ENCODE measurements around the gene POU2F3. TPM values are rescaled to one million over a fixed set of nuclear protein-coding genes. Genes with fewer than 3 reads are reported as not detected.

The POU2F3 gene
- total RNA-seq, 1 experiment from 2014 or later = not detected

DNA sequence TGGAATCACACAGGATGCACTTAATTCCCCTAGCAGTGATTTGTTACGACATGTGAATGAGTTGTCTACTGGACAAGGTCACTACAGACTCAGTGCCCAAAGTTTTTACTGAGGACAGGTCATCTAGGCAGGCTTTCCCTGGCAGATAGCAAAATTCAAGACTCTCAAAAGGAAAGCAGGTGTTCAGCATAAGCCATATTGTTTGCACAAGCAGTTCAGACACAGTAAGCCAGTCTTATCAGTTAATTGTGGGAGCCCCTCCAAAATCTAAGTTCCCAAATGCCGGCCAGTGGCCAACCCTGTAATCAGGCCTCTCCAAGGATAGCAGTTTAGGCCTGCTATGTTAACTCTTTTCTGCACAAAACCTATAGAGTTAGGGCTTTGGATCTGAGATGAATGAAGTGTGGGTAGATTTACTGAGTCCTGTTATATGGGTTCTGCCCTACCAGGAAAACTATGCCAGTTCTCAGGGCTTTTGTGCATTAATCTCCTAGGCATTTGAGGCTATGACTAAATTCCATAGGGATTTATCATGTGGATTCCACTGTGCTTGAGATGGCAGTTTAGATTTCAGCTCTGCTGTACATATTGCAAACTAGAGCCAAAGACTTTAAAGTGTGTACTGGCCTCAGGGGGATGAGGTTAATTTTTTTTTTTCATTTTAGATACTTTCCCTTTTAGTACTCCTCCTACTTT lies 91.5 kb downstream of the POU2F3 start:
- Histone ChIP-seq H3K4me3 (ENCODE audit: low read depth in 2 of 2, low read length in 2 of 2) (no peak overlapping the region), H3K36me3 (ENCODE audit: control insufficient read depth, insufficient read depth, low read length) (peaks cover 17% of the 10 kb centered on the region), H3K9me3 (ENCODE audit: control insufficient read depth, insufficient read depth, low read depth, low read length) (no peaks in the 10 kb centered on the region), H3K27me3 (ENCODE audit: control insufficient read depth, insufficient read depth, low read length) (no peaks in the 10 kb centered on the region), H3K4me1 (ENCODE audit: control insufficient read depth, insufficient read depth, low read length) (peaks cover 77% of the 10 kb centered on the region), H3K27ac (ENCODE audit: low read length) (peak overlapping the region; percentile 98)
- intact Hi-C loops (cut with micrococcal nuclease; ENCODE audit: unreplicated experiment) (no loop called here), in situ Hi-C loops (cut with HindIII; ENCODE audit: low pct_unique_long_range_greater_than_20kb, low sequenced_read_pairs) (no loop called here)
- ChIA-PET POLR2A (interaction anchor here (1.1 kb wide), 1 partner anchor 100 kb away, joined by 4 read pairs; no protein-coding TSS in a partner anchor), CTCF (no interaction called here)
- peak; percentile 85 for TF ChIP-seq POLR2AphosphoS5 (IDR thresholded peaks at IDR 0.05; ENCODE audit: low read depth, low read length)
- TF ChIP-seq, protein P1, sequence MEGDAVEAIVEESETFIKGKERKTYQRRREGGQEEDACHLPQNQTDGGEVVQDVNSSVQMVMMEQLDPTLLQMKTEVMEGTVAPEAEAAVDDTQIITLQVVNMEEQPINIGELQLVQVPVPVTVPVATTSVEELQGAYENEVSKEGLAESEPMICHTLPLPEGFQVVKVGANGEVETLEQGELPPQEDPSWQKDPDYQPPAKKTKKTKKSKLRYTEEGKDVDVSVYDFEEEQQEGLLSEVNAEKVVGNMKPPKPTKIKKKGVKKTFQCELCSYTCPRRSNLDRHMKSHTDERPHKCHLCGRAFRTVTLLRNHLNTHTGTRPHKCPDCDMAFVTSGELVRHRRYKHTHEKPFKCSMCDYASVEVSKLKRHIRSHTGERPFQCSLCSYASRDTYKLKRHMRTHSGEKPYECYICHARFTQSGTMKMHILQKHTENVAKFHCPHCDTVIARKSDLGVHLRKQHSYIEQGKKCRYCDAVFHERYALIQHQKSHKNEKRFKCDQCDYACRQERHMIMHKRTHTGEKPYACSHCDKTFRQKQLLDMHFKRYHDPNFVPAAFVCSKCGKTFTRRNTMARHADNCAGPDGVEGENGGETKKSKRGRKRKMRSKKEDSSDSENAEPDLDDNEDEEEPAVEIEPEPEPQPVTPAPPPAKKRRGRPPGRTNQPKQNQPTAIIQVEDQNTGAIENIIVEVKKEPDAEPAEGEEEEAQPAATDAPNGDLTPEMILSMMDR (IDR thresholded peaks at IDR 0.05) = no peak
- 0 out of 2 replicates have a peak, but pooled peaks have one; percentile 48 for TF ChIP-seq SIN3A (IDR thresholded peaks at IDR 0.05; ENCODE audit: borderline replicate concordance, insufficient read depth, low read depth, low read length)
- TF ChIP-seq, protein P2, sequence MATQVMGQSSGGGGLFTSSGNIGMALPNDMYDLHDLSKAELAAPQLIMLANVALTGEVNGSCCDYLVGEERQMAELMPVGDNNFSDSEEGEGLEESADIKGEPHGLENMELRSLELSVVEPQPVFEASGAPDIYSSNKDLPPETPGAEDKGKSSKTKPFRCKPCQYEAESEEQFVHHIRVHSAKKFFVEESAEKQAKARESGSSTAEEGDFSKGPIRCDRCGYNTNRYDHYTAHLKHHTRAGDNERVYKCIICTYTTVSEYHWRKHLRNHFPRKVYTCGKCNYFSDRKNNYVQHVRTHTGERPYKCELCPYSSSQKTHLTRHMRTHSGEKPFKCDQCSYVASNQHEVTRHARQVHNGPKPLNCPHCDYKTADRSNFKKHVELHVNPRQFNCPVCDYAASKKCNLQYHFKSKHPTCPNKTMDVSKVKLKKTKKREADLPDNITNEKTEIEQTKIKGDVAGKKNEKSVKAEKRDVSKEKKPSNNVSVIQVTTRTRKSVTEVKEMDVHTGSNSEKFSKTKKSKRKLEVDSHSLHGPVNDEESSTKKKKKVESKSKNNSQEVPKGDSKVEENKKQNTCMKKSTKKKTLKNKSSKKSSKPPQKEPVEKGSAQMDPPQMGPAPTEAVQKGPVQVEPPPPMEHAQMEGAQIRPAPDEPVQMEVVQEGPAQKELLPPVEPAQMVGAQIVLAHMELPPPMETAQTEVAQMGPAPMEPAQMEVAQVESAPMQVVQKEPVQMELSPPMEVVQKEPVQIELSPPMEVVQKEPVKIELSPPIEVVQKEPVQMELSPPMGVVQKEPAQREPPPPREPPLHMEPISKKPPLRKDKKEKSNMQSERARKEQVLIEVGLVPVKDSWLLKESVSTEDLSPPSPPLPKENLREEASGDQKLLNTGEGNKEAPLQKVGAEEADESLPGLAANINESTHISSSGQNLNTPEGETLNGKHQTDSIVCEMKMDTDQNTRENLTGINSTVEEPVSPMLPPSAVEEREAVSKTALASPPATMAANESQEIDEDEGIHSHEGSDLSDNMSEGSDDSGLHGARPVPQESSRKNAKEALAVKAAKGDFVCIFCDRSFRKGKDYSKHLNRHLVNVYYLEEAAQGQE (IDR thresholded peaks at IDR 0.05; ENCODE audit: insufficient read depth in 1 of 2, low read depth in 2 of 2, low read length in 1 of 2) = no peak
- TF ChIP-seq TCF7L2 (IDR thresholded peaks at IDR 0.05; ENCODE audit: low read depth, low read length) = peak; percentile 79
- ATAC-seq = peak; percentile 73
- BruUV-seq (replicated peaks) = TSS peak; percentile 96
- no peak for DNase-seq (ENCODE audit: low read depth, low spot score)

DNA sequence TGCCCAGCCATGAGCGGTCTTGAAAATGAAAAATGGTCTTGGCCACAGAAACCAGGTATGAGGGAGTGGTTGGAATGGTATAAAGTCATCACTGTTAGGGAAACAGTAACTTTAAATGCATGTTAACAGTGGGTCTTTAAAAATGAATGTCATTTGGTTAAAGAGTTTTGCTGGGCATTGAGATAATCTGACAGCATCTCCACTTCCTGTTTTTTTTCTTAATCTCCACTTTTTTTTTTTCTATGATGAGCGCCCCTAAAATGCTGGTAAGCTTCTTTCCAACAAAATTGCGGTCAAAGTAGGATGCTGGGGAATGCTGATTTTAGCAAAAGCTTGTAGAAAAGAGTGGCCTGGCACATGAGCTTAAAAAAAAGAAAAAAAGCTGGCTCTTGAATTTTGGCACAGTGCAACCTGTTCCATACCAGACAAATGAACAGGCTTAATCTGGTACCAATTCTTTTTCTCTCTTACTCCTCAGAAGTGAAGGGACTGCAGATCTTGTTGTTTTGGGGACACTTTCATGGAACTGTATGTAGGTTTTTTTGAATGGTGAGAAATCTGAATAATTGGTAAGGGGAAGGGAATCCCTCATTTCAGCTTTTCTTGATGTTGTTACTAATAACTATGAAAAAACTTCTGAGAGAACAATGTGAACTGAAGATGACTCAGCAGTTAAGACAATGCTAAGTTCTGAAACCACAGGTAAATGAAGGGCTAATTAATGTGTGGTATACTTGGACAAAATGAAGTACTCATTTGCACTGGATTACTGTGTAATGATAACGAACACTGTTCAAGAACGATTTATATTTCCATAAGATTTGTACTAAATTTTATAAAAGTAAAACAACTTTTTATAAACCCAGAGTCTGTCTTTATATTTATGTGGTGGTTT lies 93.1 kb downstream of the POU2F3 start:
- no TSS peak for BruUV-seq (replicated peaks)
- DNase-seq (ENCODE audit: low read depth, low spot score) (no peak), ATAC-seq (no peak)
- TF ChIP-seq SIN3A (IDR thresholded peaks at IDR 0.05; ENCODE audit: borderline replicate concordance, insufficient read depth, low read depth, low read length) = no peak
- no peak for TF ChIP-seq POLR2AphosphoS5 (IDR thresholded peaks at IDR 0.05; ENCODE audit: low read depth, low read length)
- TF ChIP-seq, protein P1 (IDR thresholded peaks at IDR 0.05) = no peak
- TF ChIP-seq, protein P2 (IDR thresholded peaks at IDR 0.05; ENCODE audit: insufficient read depth in 1 of 2, low read depth in 2 of 2, low read length in 1 of 2) = no peak
- TF ChIP-seq TCF7L2 (IDR thresholded peaks at IDR 0.05; ENCODE audit: low read depth, low read length) = no peak
- H3K27me3 ChIP-seq (ENCODE audit: control insufficient read depth, insufficient read depth, low read length) = no peaks in the 10 kb centered on the region
- no peaks in the 10 kb centered on the region for H3K9me3 ChIP-seq (ENCODE audit: control insufficient read depth, insufficient read depth, low read depth, low read length)
- H3K27ac ChIP-seq (ENCODE audit: low read length) = peak overlapping the region; percentile 98
- no peak overlapping the region for H3K4me3 ChIP-seq (ENCODE audit: low read depth in 2 of 2, low read length in 2 of 2)
- CTCF ChIA-PET = no interaction called here
- in situ Hi-C loops (cut with HindIII; ENCODE audit: low pct_unique_long_range_greater_than_20kb, low sequenced_read_pairs) = no loop called here
- H3K4me1 ChIP-seq (ENCODE audit: control insufficient read depth, insufficient read depth, low read length) = peaks cover 62% of the 10 kb centered on the region
- intact Hi-C loops (cut with micrococcal nuclease; ENCODE audit: unreplicated experiment) = no loop called here
- POLR2A ChIA-PET = interaction anchor here (0.6 kb wide), 1 partner anchor 144 kb away, joined by 16 read pairs; no protein-coding TSS in a partner anchor
- peaks cover 17% of the 10 kb centered on the region for H3K36me3 ChIP-seq (ENCODE audit: control insufficient read depth, insufficient read depth, low read length)
